ENCODE measurements around the gene BMP6.
"Not testable (repeated sequence)": the region's sequence is repeated elsewhere in the genome, so short reads cannot be mapped to it uniquely, and the experiment has no call there.

The BMP6 gene

DNA sequence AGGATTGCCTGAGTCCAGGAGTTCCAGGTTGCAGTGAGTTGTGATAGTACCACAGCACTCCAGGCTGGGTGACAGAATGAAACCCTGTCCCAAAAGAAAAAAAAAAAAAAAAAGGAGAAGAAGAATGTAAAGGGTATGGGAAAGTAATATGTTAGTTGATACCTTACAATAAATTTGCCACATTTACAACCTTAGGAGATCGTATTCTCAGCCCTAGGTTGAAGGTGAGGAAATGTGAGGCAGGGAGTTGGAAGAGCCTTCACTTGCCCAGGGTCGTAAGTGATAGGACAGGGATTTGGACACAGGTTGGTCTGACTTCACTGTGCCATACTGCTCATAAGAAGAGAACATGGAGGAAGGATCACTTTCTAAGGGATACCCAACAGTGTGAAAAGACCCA, 68.6 kb downstream of the BMP6 start:
- no peak for DNase-seq (ENCODE audit: low read depth)

- no peak for DNase-seq (ENCODE audit: low read depth)
Observed at GRCh38 chr6:7797386-7797785, 71.5 kb downstream of the BMP6 start.

GRCh38 chr6:7798751-7799150, 72.9 kb downstream of the BMP6 start:
- no peak for DNase-seq (ENCODE audit: low read depth)

GRCh38 chr6:7802662-7803061, 76.8 kb downstream of the BMP6 start:
- DNase-seq (ENCODE audit: low read depth) = no peak

DNA sequence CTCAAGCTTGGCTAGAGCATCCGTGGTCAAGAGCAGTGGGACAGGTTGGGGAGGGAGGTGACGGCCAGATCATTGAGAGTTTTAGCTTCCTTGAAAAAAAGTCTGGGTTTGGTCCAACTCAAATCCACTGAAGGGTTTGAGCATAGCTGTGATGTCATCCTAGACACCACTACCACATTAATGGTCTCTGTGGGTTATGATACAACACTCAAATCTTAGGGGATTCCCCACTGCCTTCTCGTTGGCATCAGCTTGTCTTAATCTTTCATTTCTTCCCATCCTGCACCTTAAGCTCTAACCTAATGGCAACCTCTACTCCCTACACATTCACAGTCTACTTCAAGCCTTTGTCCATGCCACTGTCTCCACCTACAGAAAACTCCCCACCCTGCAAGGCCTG, 77.3 kb downstream of the BMP6 start:
- no peak for DNase-seq (ENCODE audit: low read depth)

- no peak for DNase-seq (ENCODE audit: low read depth)
Observed at GRCh38 chr6:7805078-7805849, 79.4 kb downstream of the BMP6 start.

DNA sequence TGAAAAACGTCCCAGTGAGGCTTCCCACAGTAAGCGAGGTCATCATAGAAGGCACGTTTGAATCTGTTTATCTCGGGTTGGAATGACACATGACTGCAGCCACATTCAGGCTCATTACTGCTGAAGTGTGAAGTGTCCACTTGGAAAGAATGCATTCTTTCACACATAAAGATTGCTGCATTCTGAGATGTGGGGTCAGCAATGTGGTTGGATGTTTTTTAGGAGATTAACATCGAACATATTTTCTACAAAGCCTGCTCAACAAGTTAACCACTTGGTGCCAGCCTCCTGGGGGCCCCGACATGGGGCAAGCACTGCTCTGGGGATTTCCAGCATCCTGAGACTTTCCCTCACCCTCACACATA, 79.9 kb downstream of the BMP6 start:
- DNase-seq (ENCODE audit: low read depth) = no peak

GRCh38 chr6:7806711-7807110, 80.8 kb downstream of the BMP6 start:
- no peak for DNase-seq (ENCODE audit: low read depth)

DNA sequence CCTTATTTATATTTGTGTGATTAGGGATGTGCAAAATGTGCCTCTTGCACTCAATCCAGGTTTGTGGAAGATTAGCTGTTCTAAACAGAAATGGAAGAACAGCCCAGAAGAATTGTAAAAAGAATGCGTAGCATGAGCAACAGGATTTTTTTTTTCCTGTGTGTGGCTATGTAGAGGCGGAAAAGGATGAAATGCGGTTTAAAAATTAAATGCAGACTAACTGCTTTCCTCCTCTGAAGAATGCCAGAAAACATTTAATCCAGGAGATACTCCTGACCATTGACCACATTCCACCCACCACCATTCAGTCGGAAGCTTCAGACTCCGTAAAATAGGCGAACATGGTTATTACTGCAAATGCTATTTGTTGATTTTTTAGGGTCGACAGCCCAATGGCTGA, 83.4 kb downstream of the BMP6 start:
- DNase-seq (ENCODE audit: low read depth) = no peak

DNA sequence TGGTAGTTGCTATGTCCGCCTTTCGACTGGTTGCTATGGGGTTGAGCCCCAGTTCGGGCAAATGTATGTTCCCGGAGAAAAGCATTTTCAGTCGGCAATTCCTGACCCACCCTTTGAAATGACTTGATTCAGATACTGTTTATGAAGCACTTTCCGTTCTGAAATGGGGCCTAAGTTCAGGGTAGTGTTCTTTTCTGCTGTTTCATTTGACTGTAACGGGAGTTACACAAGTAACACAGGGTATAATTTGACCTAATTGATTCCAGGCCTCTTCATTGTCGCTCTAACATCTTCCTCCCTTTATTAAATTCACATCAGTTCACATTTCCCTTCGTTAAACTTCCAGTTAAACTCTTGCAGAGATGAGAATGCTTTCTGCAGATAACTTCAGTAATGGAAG, 85.5 kb downstream of the BMP6 start:
- DNase-seq (ENCODE audit: low read depth) = no peak

GRCh38 chr6:7812623-7813022, 86.7 kb downstream of the BMP6 start:
- DNase-seq (ENCODE audit: low read depth) = no peak

DNA sequence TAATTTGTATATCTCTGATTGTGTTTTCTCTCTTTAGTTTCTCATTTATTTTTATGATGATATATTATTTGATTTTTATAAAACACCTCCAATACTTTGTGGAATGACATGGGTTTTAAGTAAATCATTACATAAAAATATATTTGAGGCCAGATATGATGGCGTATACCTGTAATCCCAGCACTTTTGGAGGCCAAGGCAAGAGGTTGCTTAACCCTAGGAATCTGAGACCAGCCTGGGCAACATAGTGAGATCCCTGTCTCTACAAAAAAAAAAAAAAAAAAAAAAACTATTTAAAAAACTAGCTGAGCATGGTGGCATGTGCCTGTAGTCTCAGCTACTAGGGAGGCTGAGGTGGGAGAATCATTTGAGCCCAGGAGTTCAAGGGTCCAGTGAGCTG, 87.3 kb downstream of the BMP6 start:
- DNase-seq (ENCODE audit: low read depth) = no peak

GRCh38 chr6:7813704-7814103, 87.8 kb downstream of the BMP6 start:
- DNase-seq (ENCODE audit: low read depth) = no peak

GRCh38 chr6:7815716-7816115, 89.8 kb downstream of the BMP6 start:
- DNase-seq (ENCODE audit: low read depth) = no peak

- not testable (repeated sequence) for DNase-seq (ENCODE audit: low read depth)
Observed at GRCh38 chr6:7817184-7817583, 91.3 kb downstream of the BMP6 start.

GRCh38 chr6:7818257-7819214, 92.6 kb downstream of the BMP6 start:
- no peak for DNase-seq (ENCODE audit: low read depth)

GRCh38 chr6:7819431-7820015, 93.6 kb downstream of the BMP6 start:
- DNase-seq (ENCODE audit: low read depth) = no peak

DNA sequence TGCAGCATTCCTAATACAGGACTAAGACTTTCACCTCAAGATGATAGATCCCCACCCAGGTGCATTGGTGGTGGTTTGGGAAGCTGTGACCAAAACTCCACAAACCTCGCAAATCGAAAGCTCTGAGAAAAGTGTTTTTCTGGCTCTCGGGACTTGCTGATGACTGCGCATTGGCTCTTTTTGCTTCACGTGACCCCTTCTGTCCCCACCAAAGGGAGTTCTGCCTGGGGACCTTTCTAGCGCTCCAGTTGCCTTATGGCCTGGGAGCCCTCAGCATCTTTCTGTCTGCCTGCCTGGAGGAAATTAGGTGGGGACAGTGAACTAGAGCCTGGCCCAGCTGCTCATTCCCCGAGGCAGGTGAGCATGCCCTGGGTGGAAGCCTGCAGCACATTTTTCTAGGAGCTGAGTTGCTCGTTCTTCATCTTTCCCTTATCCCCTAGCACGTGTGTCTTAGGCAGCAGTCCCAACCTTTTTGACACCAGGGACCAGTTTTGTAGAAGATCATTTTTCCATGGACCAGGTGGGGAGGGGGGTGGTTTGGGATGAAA, 94.5 kb downstream of the BMP6 start:
- no peak for DNase-seq (ENCODE audit: low read depth)

GRCh38 chr6:7821426-7821825, 95.5 kb downstream of the BMP6 start:
- no peak for DNase-seq (ENCODE audit: low read depth)

DNA sequence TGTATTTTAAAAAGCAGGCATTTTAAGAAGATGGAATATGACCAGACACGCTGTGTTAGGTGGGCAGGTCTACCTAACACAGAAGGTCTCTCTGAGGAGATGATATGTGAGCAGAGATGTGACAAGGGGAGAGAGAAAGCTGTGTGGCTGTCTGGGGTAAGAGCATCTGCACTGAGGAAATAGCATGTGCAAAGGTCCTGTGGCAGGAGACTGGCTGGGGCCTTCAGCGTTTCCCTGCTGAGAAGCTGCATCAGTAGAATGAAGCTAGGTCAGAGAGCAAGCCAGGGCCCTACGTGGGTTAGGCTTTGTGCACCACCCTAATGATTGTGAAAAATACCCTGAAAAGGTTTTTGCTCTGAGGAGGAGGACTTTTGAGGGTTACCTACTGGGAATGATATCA, 97.7 kb downstream of the BMP6 start:
- no peak for DNase-seq (ENCODE audit: low read depth)

GRCh38 chr6:7825986-7826385, 100.1 kb downstream of the BMP6 start:
- DNase-seq (ENCODE audit: low read depth) = no peak

GRCh38 chr6:7827142-7827541, 101.2 kb downstream of the BMP6 start:
- no peak for DNase-seq (ENCODE audit: low read depth)

DNA sequence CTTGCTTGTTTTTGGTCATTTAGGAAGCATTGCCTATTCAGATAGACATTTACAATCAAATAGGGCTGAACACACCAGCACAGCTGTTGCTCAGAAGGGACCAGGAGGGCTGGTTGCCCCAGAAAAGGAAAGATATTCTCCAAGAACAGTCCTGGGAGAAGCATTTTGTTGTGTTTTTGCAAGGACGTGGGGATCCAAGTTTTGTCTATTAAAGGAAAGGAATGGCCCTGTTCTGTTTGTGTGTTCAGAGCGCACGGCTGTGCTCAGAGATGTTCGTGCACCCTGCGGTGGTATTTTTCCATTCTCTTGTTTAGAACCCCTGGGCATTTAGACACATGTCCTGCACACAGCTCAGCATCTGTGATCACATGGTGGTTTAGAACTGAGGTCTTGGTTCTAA, 102.2 kb downstream of the BMP6 start:
- no peak for DNase-seq (ENCODE audit: low read depth)
